PC-9 (cell line): Measurements from ENCODE around the gene PLEKHH3. TPM values are rescaled to one million over a fixed set of nuclear protein-coding genes. Genes with fewer than 3 reads are reported as not detected.
A peak's percentile ranks its signal among the peaks of the same experiment; 100 is the strongest.

Experiments
- BruUV-seq: library from RNA; stranded (reverse); fragments of 400-500 nt; replicated peaks from 2 replicates; lab custom pipeline; 2021; lab: Mats Ljungman, UMichigan
- CTCF ChIA-PET: fragments of 300-600 bp; sonication (Branson Sonifier 250); formaldehyde crosslinking; loops from one replicate; lab custom pipeline; 2022; ENCODE audit warnings: antibody characterized with exemption; lab: Charles Lee
- POLR2A ChIA-PET: fragments of 300-600 bp; sonication (Branson Sonifier 250); formaldehyde crosslinking; loops from one replicate; lab custom pipeline; 2022; ENCODE audit warnings: antibody characterized with exemption; ENCODE audit not compliant: unreplicated experiment; lab: Charles Lee
- DNase-seq, 2 experiments: peaks; one replicate each; pipeline versions ENCODE4 v3.0.0 to v3.0.0-alpha.2; 2015 to 2022; ENCODE audit warnings: mixed read lengths in 1 of 2
- H2AFZ ChIP-seq: fragments of 200-600 bp; sonication (generic); 2 replicates; pipeline ENCODE4 v1.8.1; 2017; ENCODE audit warnings: antibody characterized with exemption
- H3F3A ChIP-seq: fragments of 200-600 bp; sonication (generic); 2 replicates; pipeline ENCODE4 v1.8.1; 2017; ENCODE audit warnings: antibody characterized with exemption, mild to moderate bottlenecking, low read depth; ENCODE audit not compliant: insufficient read depth
- H3K27ac ChIP-seq: fragments of 200-600 bp; sonication (generic); 2 replicates; pipeline ENCODE4 v1.6.1; 2016; ENCODE audit warnings: mixed run types
- H3K27me3 ChIP-seq: fragments of 200-600 bp; sonication (generic); 2 replicates; pipeline ENCODE4 v1.6.1; 2016; ENCODE audit warnings: low read depth, mixed run types; ENCODE audit not compliant: insufficient read depth
- H3K36me3 ChIP-seq: fragments of 200-600 bp; sonication (generic); 2 replicates; pipeline ENCODE4 v1.6.1; 2016; ENCODE audit warnings: low read depth, mixed run types
- H3K4me1 ChIP-seq: fragments of 200-600 bp; sonication (generic); replicated peaks from 2 replicates; pipeline ENCODE4 v1.6.1; 2016; ENCODE audit warnings: mixed run types; ENCODE audit not compliant: insufficient read depth
- H3K4me2 ChIP-seq: fragments of 200-600 bp; sonication (generic); 2 replicates; pipeline ENCODE4 v1.6.1; 2017; ENCODE audit warnings: mixed run types
- H3K4me3 ChIP-seq: fragments of 200-600 bp; sonication (generic); 2 replicates; pipeline ENCODE4 v1.6.1; 2016; ENCODE audit warnings: mixed run types
- H3K79me2 ChIP-seq: fragments of 200-600 bp; sonication (generic); 2 replicates; pipeline ENCODE4 v1.6.1; 2017; ENCODE audit warnings: low read depth, mixed run types
- H3K9me2 ChIP-seq: fragments of 200-600 bp; sonication (generic); 2 replicates; pipeline ENCODE4 v1.8.1; 2017; ENCODE audit warnings: mild to moderate bottlenecking; ENCODE audit not compliant: insufficient read depth
- H3K9me3 ChIP-seq: fragments of 200-600 bp; sonication (generic); 2 replicates; pipeline ENCODE4 v1.8.1; 2016; ENCODE audit warnings: low read depth; ENCODE audit not compliant: insufficient read depth
- H4K20me1 ChIP-seq: fragments of 200-600 bp; sonication (generic); 2 replicates; pipeline ENCODE4 v1.8.1; 2017; ENCODE audit not compliant: insufficient read depth
- EZH2 ChIP-seq: fragments of 200-600 bp; sonication (generic); IDR thresholded peaks from 2 replicates; pipeline ENCODE4 v1.8.0; 2017; ENCODE audit warnings: antibody characterized with exemption, low read depth
- intact Hi-C: fragments of 100-400 bp; cut with micrococcal nuclease; formaldehyde crosslinking; loops from one replicate; pipeline ENCODE4 v1.10.0; 2022; ENCODE audit not compliant: unreplicated experiment
- total RNA-seq: library from RNA; stranded (reverse); gene quantifications from 2 replicates; pipeline ENCODE4 v1.2.3, GENCODE V29; 2021
- TF ChIP-seq, protein P1 (sequence below): fragments of 200-600 bp; sonication (generic); conservative IDR thresholded peaks from 2 replicates; pipeline ENCODE4 v1.6.1; 2017; ENCODE audit warnings: mixed run types, antibody characterized with exemption, mild to moderate bottlenecking, moderate library complexity

The PLEKHH3 gene
- total RNA-seq, 1 experiment from 2014 or later, result 22.5 TPM

DNA sequence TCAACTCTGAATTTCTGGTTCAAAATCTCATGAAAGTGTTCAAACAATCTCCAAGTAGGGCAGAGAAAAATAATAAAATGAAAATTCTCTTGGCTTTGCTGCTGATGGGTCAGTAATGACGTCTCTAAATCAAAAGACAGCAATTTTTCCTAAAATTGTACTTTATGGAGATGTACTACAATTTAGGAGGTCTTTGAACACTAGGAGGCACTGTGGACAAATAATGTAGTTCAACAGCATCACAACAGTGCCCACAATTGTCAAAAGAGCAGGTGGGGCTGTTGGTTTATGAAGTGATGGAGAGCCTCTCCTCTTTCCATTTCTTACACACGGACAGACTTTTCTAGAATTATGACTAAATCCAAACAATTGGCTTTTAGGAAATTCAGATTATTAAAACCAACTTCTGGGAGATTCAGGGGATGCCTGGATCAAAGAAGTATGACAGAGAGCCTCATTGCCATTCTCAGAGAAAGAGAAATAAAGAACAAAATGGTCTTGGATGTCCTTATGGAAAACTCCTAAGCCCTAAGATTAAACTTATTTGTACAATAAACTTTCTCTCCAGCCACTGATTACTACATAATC is 44.3 kb upstream of the PLEKHH3 start:
- DNase-seq, result peak in 1 of 2 experiments; percentile 5
- Histone ChIP-seq H3K27me3 (no peaks in the 10 kb centered on the region), H2AFZ (no peak overlapping the region), H3F3A (no peaks in the 10 kb centered on the region), H4K20me1 (no peaks in the 10 kb centered on the region), H3K27ac (no peak overlapping the region), H3K79me2 (no peaks in the 10 kb centered on the region), H3K9me2 (no peaks in the 10 kb centered on the region), H3K4me3 (no peak overlapping the region), H3K4me1 (no peaks in the 10 kb centered on the region), H3K9me3 (no peaks in the 10 kb centered on the region), H3K4me2 (no peak overlapping the region), H3K36me3 (no peaks in the 10 kb centered on the region)
- intact Hi-C loops, result loop anchor here (2.0 to 5.0 kb wide), 3 partner anchors 42 to 216 kb away; partner anchors contain the start of gene BECN1
- BruUV-seq, result no TSS peak
- CTCF ChIA-PET, result no interaction called here
- no peak for TF ChIP-seq EZH2
- TF ChIP-seq, protein P1, sequence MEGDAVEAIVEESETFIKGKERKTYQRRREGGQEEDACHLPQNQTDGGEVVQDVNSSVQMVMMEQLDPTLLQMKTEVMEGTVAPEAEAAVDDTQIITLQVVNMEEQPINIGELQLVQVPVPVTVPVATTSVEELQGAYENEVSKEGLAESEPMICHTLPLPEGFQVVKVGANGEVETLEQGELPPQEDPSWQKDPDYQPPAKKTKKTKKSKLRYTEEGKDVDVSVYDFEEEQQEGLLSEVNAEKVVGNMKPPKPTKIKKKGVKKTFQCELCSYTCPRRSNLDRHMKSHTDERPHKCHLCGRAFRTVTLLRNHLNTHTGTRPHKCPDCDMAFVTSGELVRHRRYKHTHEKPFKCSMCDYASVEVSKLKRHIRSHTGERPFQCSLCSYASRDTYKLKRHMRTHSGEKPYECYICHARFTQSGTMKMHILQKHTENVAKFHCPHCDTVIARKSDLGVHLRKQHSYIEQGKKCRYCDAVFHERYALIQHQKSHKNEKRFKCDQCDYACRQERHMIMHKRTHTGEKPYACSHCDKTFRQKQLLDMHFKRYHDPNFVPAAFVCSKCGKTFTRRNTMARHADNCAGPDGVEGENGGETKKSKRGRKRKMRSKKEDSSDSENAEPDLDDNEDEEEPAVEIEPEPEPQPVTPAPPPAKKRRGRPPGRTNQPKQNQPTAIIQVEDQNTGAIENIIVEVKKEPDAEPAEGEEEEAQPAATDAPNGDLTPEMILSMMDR, result peak; percentile 82
- POLR2A ChIA-PET, result no interaction called here

DNA sequence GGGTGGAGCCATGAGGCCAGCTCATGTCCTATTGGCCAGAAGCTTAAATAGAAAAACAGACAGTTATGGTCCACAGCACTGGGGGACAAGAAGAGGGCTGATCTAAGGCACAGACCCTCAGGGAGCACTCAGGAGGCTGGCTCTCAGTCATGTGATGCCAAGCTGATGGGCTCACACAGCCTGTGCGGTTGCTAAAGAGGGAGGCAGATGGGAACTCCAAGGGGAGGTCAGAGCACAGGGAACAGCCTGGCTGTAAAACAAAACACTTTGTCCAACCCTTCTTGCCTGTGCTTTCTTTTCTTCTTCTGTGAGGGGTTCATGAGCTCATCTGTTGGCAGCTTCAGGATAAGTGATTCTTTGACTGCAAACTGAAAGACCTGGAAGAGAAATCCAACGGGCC is 32.8 kb upstream of the PLEKHH3 start:
- CTCF ChIA-PET, result no interaction called here
- Histone ChIP-seq H3K9me3 (no peaks in the 10 kb centered on the region), H3K27ac (no peak overlapping the region), H3K9me2 (no peaks in the 10 kb centered on the region), H4K20me1 (no peaks in the 10 kb centered on the region), H3K36me3 (no peaks in the 10 kb centered on the region), H3K4me2 (no peak overlapping the region), H2AFZ (no peak overlapping the region), H3K27me3 (no peaks in the 10 kb centered on the region), H3K4me3 (no peak overlapping the region), H3F3A (no peaks in the 10 kb centered on the region; the same call in 1 of the 2 replicates), H3K79me2 (no peaks in the 10 kb centered on the region), H3K4me1 (no peaks in the 10 kb centered on the region)
- BruUV-seq, result no TSS peak
- POLR2A ChIA-PET, result no interaction called here
- DNase-seq, result no peak
- intact Hi-C loops, result no loop called here
- TF ChIP-seq, protein P1, result no peak
- TF ChIP-seq EZH2, result no peak

DNA sequence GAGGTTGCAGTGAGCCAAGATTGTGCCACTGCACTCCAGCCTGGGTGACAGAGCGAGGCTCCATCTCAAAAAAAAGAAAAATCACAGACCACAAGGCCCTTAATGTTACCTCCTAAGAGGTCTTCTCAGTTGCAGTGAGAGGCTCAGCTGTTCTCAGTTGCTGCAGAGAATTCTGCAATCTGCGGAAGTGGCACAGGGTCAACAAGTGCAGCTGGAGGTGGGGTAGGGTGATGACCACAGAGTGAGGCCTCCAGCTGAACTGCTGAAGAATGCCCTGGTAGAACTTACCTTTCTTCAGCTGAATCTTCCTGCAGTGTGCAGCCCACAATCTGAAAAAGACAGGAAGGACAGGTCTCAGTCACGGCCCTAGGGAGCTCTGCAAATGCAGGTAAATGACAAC is 31.8 kb upstream of the PLEKHH3 start:
- Histone ChIP-seq H3F3A (no peaks in the 10 kb centered on the region; the same call in 1 of the 2 replicates), H4K20me1 (no peaks in the 10 kb centered on the region), H3K4me1 (no peaks in the 10 kb centered on the region), H3K36me3 (no peaks in the 10 kb centered on the region), H3K27ac (no peak overlapping the region), H3K9me2 (no peaks in the 10 kb centered on the region), H3K9me3 (no peaks in the 10 kb centered on the region), H3K4me2 (no peak overlapping the region), H3K27me3 (no peaks in the 10 kb centered on the region), H3K4me3 (no peak overlapping the region), H3K79me2 (no peaks in the 10 kb centered on the region), H2AFZ (no peak overlapping the region)
- intact Hi-C loops, result no loop called here
- CTCF ChIA-PET, result interaction anchor here (0.6 kb wide), 2 partner anchors 132 to 731 kb away, joined by 3 read pairs; no protein-coding TSS in a partner anchor
- TF ChIP-seq, protein P1, result no peak
- no peak for TF ChIP-seq EZH2
- POLR2A ChIA-PET, result no interaction called here
- DNase-seq, result no peak
- no TSS peak for BruUV-seq
